ENCODE results near the gene COX7A1. TPM values are rescaled to one million over a fixed set of nuclear protein-coding genes. Genes with fewer than 3 reads are reported as not detected.

Gene COX7A1
- total RNA-seq, 1 donor, result 8.3 TPM

DNA sequence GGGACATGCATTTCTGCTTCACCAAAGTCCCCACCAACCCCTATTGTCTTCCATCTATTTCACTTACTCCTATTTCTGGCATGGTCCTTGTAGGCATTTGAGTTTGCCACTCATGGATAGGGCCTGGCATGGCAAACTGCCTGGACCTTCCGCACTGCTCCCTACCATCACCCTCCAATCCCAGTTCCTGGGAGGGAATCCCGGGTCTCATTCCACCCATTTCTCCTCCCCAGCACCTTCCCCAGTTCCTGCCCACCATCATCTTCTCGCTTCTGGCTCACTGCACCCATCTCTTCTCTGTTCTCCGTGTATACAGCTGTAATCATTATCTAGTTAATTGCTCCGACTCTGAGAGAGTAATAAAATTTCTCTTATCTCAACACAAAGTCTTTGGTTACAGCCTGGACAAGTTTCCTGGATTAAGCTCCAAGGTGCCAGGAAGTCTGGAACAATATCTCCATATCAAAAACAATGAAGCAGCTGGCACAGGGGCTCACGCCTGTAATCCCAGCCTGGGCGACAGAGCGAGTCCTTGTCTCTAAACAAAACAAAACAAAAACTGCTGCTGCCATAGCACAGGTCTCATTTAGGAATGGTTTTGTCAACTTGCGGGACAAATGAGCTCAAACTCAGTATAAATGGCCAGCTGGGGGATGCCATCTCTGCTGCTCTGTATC is 17.0 kb upstream of the COX7A1 start:
- Histone ChIP-seq H3K36me3 (ENCODE audit: insufficient read depth, low read length) (peaks cover 3% of the 10 kb centered on the region), H4K20me1 (ENCODE audit: insufficient read depth, low read length) (no peaks in the 10 kb centered on the region), H3K9me3 (ENCODE audit: low read depth, low read length) (no peaks in the 10 kb centered on the region), H3K4me2 (ENCODE audit: insufficient read depth, low read length) (no peak overlapping the region), H3K27me3 (ENCODE audit: insufficient read depth, low read length) (no peaks in the 10 kb centered on the region), H3K4me3 (ENCODE audit: insufficient read depth, low read length) (no peak overlapping the region), H3K27ac (ENCODE audit: low read depth, low read length) (no peak overlapping the region), H3K79me2 (ENCODE audit: insufficient read depth, low read length) (no peaks in the 10 kb centered on the region), H2AFZ (ENCODE audit: low read length) (no peak overlapping the region), H3K4me1 (ENCODE audit: insufficient read depth, low read length) (peaks cover 3% of the 10 kb centered on the region)
- no peak for TF ChIP-seq CTCF (IDR thresholded peaks at IDR 0.05; ENCODE audit: extremely low read depth, low read depth, low read length)
- no peak for DNase-seq (ENCODE audit: insufficient read length, low spot score, missing footprints)

GRCh38 chr19:36163813-36164212 is 11.6 kb upstream of the COX7A1 start:
- no peak overlapping the region for H3K4me3 ChIP-seq (ENCODE audit: insufficient read depth, low read length)
- no peak for TF ChIP-seq CTCF (IDR thresholded peaks at IDR 0.05; ENCODE audit: extremely low read depth, low read depth, low read length)
- no peaks in the 10 kb centered on the region for H3K79me2 ChIP-seq (ENCODE audit: insufficient read depth, low read length)

DNA sequence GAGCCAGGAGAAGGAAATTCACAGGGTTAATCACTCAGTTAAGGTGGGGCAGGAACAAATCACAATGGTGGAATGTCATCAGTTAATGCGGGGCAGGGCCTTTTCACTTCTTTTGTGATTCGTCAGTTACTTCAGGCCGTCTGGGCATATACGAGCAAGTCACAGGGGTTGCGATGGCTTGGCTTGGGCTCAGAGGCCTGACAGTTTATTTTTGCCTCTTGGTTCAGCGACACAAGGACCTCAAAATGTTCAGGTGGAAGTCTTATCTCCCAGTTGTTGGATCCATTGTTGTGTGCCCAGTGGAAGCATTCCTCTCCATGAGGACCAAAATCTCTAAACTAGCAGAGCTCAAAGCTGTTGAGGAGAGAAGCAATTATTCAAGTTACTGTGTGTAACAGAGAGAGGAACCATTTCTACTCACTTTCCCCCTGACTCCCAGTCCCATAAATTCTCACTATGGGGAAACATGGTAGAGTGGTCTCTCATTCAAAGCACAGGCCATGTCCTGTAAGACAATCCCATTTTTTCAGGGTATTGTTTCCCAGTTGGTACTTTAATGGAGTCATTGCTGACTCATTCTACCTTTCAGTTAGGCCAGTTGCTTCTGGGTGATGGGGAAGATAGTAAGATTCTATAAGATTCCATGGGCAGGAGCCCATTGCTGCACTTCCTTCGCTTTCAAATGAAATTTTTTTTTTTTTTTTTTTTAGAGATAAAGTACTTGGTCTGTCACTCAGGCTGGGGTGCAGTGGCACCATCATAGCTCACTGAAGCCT is 8.8 kb upstream of the COX7A1 start:
- no peaks in the 10 kb centered on the region for H3K27me3 ChIP-seq (ENCODE audit: insufficient read depth, low read length)

More at GRCh38 chr19:36163813-36164212, 11.6 kb upstream of the COX7A1 start:
- Histone ChIP-seq H4K20me1 (ENCODE audit: insufficient read depth, low read length) (no peaks in the 10 kb centered on the region), H3K9me3 (ENCODE audit: low read depth, low read length) (no peaks in the 10 kb centered on the region), H3K27me3 (ENCODE audit: insufficient read depth, low read length) (no peaks in the 10 kb centered on the region), H3K27ac (ENCODE audit: low read depth, low read length) (no peak overlapping the region), H2AFZ (ENCODE audit: low read length) (no peak overlapping the region), H3K4me1 (ENCODE audit: insufficient read depth, low read length) (no peaks in the 10 kb centered on the region), H3K36me3 (ENCODE audit: insufficient read depth, low read length) (peaks cover 3% of the 10 kb centered on the region), H3K4me2 (ENCODE audit: insufficient read depth, low read length) (no peak overlapping the region)
- DNase-seq (ENCODE audit: insufficient read length, low spot score, missing footprints), result peak; percentile 76

More for the DNA sequence above, 8.8 kb upstream of the COX7A1 start:
- Histone ChIP-seq H4K20me1 (ENCODE audit: insufficient read depth, low read length) (no peaks in the 10 kb centered on the region), H3K27ac (ENCODE audit: low read depth, low read length) (no peak overlapping the region), H3K9me3 (ENCODE audit: low read depth, low read length) (no peaks in the 10 kb centered on the region), H3K79me2 (ENCODE audit: insufficient read depth, low read length) (no peaks in the 10 kb centered on the region), H3K4me1 (ENCODE audit: insufficient read depth, low read length) (no peaks in the 10 kb centered on the region), H3K4me3 (ENCODE audit: insufficient read depth, low read length) (no peak overlapping the region), H3K36me3 (ENCODE audit: insufficient read depth, low read length) (no peaks in the 10 kb centered on the region), H2AFZ (ENCODE audit: low read length) (no peak overlapping the region), H3K4me2 (ENCODE audit: insufficient read depth, low read length) (no peak overlapping the region)
- DNase-seq (ENCODE audit: insufficient read length, low spot score, missing footprints), result no peak
- no peak for TF ChIP-seq CTCF (IDR thresholded peaks at IDR 0.05; ENCODE audit: extremely low read depth, low read depth, low read length)

Measured in osteoblast (primary cell).